Right lobe of liver (tissue), 4 donors: ENCODE results near the gene MAP3K7.

ENCODE experiments used
- POLR2A ChIP-seq: fragments of 450-650 bp; IDR thresholded peaks from one replicate; pipeline ENCODE4 v1.6.1; 2017; ENCODE audit warnings: antibody characterized with exemption, mild to moderate bottlenecking
- TF ChIP-seq, protein P1 (sequence below), 4 donors: fragments of 200-600 bp in 3 of 4; fragments of 450-650 bp in 1 of 4; IDR thresholded peaks; one replicate each; pipeline versions ENCODE4 v1.5.1 to v1.8.0; 2016 to 2022; ENCODE audit warnings: antibody characterized with exemption in 4 of 4, mild to moderate bottlenecking in 2 of 4
- donor health status: DM: no; HTN: no; CAD: no.
- donor health status: DM: no; HTN: no; CAD: no.
- donor health status: DM: no; HTN: yes; CAD: no.

DNA sequence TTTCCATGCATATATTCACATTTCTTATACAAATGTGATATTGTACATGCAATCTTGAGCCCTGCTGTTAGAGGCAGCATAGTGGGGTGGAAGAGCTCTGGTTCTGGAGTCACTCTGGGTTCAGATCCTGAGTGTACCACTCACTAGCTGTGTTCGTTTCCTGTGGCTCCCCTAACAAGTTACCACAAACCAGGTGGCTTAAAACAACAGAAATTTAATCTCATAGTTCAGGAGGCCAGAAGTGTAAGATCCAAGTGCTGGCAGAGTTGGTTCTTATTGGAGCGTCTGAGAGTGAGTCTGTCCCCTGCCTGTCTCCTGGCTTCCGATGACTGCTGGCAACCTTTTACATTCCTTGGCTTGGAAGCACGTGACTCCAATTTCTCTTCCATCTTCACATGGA is 115.6 kb downstream of the MAP3K7 start:
- TF ChIP-seq, protein P1, sequence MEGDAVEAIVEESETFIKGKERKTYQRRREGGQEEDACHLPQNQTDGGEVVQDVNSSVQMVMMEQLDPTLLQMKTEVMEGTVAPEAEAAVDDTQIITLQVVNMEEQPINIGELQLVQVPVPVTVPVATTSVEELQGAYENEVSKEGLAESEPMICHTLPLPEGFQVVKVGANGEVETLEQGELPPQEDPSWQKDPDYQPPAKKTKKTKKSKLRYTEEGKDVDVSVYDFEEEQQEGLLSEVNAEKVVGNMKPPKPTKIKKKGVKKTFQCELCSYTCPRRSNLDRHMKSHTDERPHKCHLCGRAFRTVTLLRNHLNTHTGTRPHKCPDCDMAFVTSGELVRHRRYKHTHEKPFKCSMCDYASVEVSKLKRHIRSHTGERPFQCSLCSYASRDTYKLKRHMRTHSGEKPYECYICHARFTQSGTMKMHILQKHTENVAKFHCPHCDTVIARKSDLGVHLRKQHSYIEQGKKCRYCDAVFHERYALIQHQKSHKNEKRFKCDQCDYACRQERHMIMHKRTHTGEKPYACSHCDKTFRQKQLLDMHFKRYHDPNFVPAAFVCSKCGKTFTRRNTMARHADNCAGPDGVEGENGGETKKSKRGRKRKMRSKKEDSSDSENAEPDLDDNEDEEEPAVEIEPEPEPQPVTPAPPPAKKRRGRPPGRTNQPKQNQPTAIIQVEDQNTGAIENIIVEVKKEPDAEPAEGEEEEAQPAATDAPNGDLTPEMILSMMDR (IDR thresholded peaks at IDR 0.05), result no peak
- no peak for TF ChIP-seq POLR2A
